IMR-90 (cell line): ENCODE measurements around the gene LTBP1.

Source experiments
- BHLHE40 ChIP-seq: fragments of 150-350 bp; IDR thresholded peaks from 2 replicates; pipeline ENCODE4 v1.6.1; 2016; ENCODE audit warnings: mild to moderate bottlenecking, low read depth, low read length
- CEBPB ChIP-seq: IDR thresholded peaks from 2 replicates; pipeline ENCODE4 v1.6.1; 2012; ENCODE audit warnings: low read depth, low read length, improper control_type of control experiment
- FOS ChIP-seq: fragments of 150-350 bp; IDR thresholded peaks from 2 replicates; pipeline ENCODE4 v1.6.1; 2016; ENCODE audit warnings: low read depth, low read length
- MAFK ChIP-seq: IDR thresholded peaks from 2 replicates; pipeline ENCODE4 v1.6.1; 2012; ENCODE audit warnings: low read depth, low read length, improper control_type of control experiment
- MAZ ChIP-seq: IDR thresholded peaks from 2 replicates; pipeline ENCODE4 v1.6.1; 2012; ENCODE audit warnings: low read depth, mild to moderate bottlenecking, low read length, improper control_type of control experiment, moderate library complexity, borderline replicate concordance
- MXI1 ChIP-seq: IDR thresholded peaks from 2 replicates; pipeline ENCODE4 v1.6.1; 2012; ENCODE audit warnings: low read depth, mild to moderate bottlenecking, low read length, moderate library complexity, borderline replicate concordance
- POLR2A ChIP-seq: IDR thresholded peaks from 2 replicates; pipeline ENCODE4 v1.6.1; 2012; ENCODE audit warnings: mild to moderate bottlenecking, low read depth, low read length
- RAD21 ChIP-seq: IDR thresholded peaks from 2 replicates; pipeline ENCODE4 v1.6.1; 2012; ENCODE audit warnings: low read length, improper control_type of control experiment
- RFX5 ChIP-seq: IDR thresholded peaks from 2 replicates; pipeline ENCODE4 v1.8.0; 2012; ENCODE audit warnings: low read depth, mild to moderate bottlenecking, low read length, moderate library complexity
- SMC3 ChIP-seq: fragments of 150-350 bp; IDR thresholded peaks from 2 replicates; pipeline ENCODE4 v1.6.1; 2016; ENCODE audit warnings: low read depth, mild to moderate bottlenecking, antibody characterized with exemption, low read length, moderate library complexity
- TF ChIP-seq, protein P1 (sequence below): conservative IDR thresholded peaks from 2 replicates; pipeline ENCODE4 v1.5.1; 2012; ENCODE audit warnings: mild to moderate bottlenecking, low read depth, low read length, improper control_type of control experiment
- TF ChIP-seq, protein P2 (sequence below): fragments of 150-350 bp; IDR thresholded peaks from 2 replicates; pipeline ENCODE4 v1.6.1; 2017; ENCODE audit warnings: mild to moderate bottlenecking, antibody characterized with exemption, low read length, low read depth
- TF ChIP-seq, protein P3 (sequence below): fragments of 150-350 bp; IDR thresholded peaks from 2 replicates; pipeline ENCODE4 v1.6.1; 2016; ENCODE audit warnings: low read depth, mild to moderate bottlenecking, low read length, moderate library complexity, borderline replicate concordance

DNA sequence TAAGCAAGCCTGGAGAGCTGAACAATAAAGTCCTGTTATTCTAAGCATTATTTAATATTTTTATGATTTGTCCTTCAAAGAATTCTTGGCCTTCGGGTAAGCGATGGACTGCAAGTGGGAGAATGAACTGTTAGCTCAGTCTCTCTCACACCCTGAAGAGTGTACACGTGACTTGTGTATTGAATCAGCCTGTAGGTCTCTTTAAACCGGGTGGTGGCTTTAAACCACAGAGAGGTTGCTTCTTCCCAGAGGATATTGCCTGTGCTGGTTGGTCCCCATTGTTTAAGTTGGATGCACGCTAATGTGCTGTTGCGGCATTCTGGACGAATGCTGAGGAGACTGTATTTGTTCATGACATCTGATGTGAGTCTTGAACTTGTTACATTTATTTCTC is 183.3 kb downstream of the LTBP1 start:
- TF ChIP-seq, protein P1, sequence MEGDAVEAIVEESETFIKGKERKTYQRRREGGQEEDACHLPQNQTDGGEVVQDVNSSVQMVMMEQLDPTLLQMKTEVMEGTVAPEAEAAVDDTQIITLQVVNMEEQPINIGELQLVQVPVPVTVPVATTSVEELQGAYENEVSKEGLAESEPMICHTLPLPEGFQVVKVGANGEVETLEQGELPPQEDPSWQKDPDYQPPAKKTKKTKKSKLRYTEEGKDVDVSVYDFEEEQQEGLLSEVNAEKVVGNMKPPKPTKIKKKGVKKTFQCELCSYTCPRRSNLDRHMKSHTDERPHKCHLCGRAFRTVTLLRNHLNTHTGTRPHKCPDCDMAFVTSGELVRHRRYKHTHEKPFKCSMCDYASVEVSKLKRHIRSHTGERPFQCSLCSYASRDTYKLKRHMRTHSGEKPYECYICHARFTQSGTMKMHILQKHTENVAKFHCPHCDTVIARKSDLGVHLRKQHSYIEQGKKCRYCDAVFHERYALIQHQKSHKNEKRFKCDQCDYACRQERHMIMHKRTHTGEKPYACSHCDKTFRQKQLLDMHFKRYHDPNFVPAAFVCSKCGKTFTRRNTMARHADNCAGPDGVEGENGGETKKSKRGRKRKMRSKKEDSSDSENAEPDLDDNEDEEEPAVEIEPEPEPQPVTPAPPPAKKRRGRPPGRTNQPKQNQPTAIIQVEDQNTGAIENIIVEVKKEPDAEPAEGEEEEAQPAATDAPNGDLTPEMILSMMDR, result no peak
- TF ChIP-seq FOS, result no peak
- no peak for TF ChIP-seq MAFK
- TF ChIP-seq SMC3, result no peak
- TF ChIP-seq, protein P2, sequence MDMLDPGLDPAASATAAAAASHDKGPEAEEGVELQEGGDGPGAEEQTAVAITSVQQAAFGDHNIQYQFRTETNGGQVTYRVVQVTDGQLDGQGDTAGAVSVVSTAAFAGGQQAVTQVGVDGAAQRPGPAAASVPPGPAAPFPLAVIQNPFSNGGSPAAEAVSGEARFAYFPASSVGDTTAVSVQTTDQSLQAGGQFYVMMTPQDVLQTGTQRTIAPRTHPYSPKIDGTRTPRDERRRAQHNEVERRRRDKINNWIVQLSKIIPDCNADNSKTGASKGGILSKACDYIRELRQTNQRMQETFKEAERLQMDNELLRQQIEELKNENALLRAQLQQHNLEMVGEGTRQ, result no peak
- TF ChIP-seq POLR2A, result no peak
- TF ChIP-seq RAD21, result no peak
- no peak for TF ChIP-seq MXI1
- no peak for TF ChIP-seq MAZ
- TF ChIP-seq, protein P3, sequence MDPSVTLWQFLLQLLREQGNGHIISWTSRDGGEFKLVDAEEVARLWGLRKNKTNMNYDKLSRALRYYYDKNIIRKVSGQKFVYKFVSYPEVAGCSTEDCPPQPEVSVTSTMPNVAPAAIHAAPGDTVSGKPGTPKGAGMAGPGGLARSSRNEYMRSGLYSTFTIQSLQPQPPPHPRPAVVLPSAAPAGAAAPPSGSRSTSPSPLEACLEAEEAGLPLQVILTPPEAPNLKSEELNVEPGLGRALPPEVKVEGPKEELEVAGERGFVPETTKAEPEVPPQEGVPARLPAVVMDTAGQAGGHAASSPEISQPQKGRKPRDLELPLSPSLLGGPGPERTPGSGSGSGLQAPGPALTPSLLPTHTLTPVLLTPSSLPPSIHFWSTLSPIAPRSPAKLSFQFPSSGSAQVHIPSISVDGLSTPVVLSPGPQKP, result no peak
- TF ChIP-seq BHLHE40, result no peak
- no peak for TF ChIP-seq CEBPB
- TF ChIP-seq RFX5, result no peak
